Right lobe of liver (tissue), 6 donors: ENCODE results near the gene ZNF367. TPM values are rescaled to one million over a fixed set of nuclear protein-coding genes. Genes with fewer than 3 reads are reported as not detected.

Experiments
- ATAC-seq, 4 donors: fragments of 200-7000 bp; cut with Tn5 transposase; one replicate each; pipeline ENCODE4 v1.9.1; 2020; ENCODE audit warnings: mild to moderate bottlenecking in 4 of 4, moderate library complexity in 4 of 4
- DNase-seq, 3 donors: peaks; one replicate each; pipeline ENCODE4 v3.0.0-alpha.2; 2020
- H3K27ac ChIP-seq, 3 donors: fragments of 200-600 bp; one replicate each; pipeline ENCODE4 v1.8.0; 2022
- H3K27me3 ChIP-seq, 2 donors: fragments of 200-600 bp; one replicate each; pipeline ENCODE4 v1.8.0; 2022
- H3K36me3 ChIP-seq, 4 donors: fragments of 200-600 bp; sonication (generic) in 1 of 4; one replicate each; pipeline versions ENCODE4 v1.5.1 to v1.8.0; 2017 to 2022; ENCODE audit warnings: control low read depth in 1 of 4
- H3K4me1 ChIP-seq, 4 donors: fragments of 200-600 bp; sonication (generic) in 1 of 4; one replicate each; pipeline versions ENCODE4 v1.5.1 to v1.8.0; 2017 to 2022; ENCODE audit warnings: control low read depth in 1 of 4
- H3K4me3 ChIP-seq, 3 donors: fragments of 200-600 bp; one replicate each; pipeline ENCODE4 v1.8.0; 2022
- H3K9me3 ChIP-seq, 4 donors: fragments of 200-600 bp; sonication (generic) in 1 of 4; one replicate each; pipeline versions ENCODE4 v1.5.1 to v1.8.0; 2017 to 2022; ENCODE audit warnings: control low read depth in 1 of 4
- POLR2A ChIP-seq: fragments of 450-650 bp; IDR thresholded peaks from one replicate; pipeline ENCODE4 v1.6.1; 2017; ENCODE audit warnings: antibody characterized with exemption, mild to moderate bottlenecking
- WGBS: methylation state at CpG from one replicate; pipeline ENCODE4 v1.1.6; 2018; ENCODE audit warnings: low coverage, low lambda C conversion rate; ENCODE audit not compliant: insufficient coverage; ENCODE audit errors: missing lambda C conversion rate; 5-methylcytosine and 5-hydroxymethylcytosine counted together
- intact Hi-C, 2 donors: fragments of 100-400 bp; cut with DNase I; formaldehyde crosslinking; loops; one replicate each; pipeline versions ENCODE4 v1.11.2 to v1.14.1; 2022
- total RNA-seq, 6 experiments: library from RNA; depleted of rRNA in 2 of 6; stranded (reverse); fragments of >200 nt in 2 of 6; fragmentation: NEBNext Ultra II Directional in 3 of 6; extraction: Animal tissue kit (Norgen Biotek cat#: 25700) in 3 of 6; gene quantifications; one replicate each; pipeline versions ENCODE4 v1.1.0 to v1.2.4, GENCODE V29; 2016 to 2023
- TF ChIP-seq, protein P1 (sequence below), 4 donors: fragments of 200-600 bp in 3 of 4; fragments of 450-650 bp in 1 of 4; IDR thresholded peaks; one replicate each; pipeline versions ENCODE4 v1.5.1 to v1.8.0; 2016 to 2022; ENCODE audit warnings: antibody characterized with exemption in 4 of 4, mild to moderate bottlenecking in 2 of 4
- donor health status: DM: no; HTN: yes; CAD: no.
- donor health status: DM: no; HTN: no; CAD: no.
- donor health status: DM: no; HTN: no; CAD: no.
- donor health status: DM: no; HTN: yes; CAD: no.
- donor health status: DM: no; HTN: yes; CAD: no.

ZNF367 gene
- total RNA-seq, 6 experiments from 2014 or later = 0.73 to 9.2 (median 2.6) TPM

DNA sequence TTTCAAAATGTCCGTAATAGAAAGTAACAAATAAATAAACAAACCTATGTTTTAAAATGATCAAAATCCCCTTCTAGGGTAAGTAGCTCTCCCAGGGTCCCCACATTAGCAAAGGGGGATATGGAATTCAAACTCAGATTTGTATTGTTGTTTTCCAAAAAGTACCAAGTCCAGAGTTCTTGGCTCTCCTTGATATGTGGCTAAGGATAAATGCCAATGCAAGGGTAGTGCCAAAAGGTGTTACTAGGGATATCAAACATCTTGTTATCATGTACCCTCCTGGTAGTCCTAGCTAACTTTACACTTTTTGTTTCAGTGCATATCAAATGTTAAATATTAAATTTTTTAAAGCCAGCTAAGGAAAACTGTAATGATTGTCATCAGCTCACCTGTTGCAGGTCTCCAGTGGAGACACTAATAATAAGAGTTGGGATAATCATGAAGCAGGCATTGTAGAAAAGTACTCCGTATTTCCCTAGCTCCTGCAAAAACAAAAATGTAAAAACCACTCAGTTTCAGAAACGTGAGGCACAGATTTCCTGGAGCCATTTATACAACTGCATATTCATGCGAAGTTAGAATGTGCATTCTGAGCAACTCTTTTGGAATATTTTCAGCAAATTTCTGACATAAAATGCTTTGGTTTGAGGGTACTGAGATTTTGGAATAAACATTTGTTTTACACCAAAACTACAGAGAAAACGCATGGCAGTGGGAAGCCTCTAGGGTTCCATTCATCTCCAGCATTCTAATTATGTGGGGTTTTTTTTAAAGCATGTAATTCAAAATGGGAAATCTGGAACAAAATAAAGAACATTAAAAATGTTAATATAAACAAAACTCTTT lies 74.4 kb downstream of the ZNF367 start:
- no peaks in the 10 kb centered on the region for H3K27me3 ChIP-seq
- peaks cover 0 to 5% (median 0%) of the 10 kb centered on the region in 4 donors for H3K36me3 ChIP-seq
- H3K4me3 ChIP-seq = no peak overlapping the region
- no peak for DNase-seq
- ATAC-seq = peak in 1 of 4 donors; percentile 48
- intact Hi-C loops = no loop called here
- no peaks in the 10 kb centered on the region for H3K9me3 ChIP-seq
- H3K4me1 ChIP-seq = peaks cover 0 to 45% (median 12%) of the 10 kb centered on the region in 4 donors
- WGBS = 73% methylated on average over 5 of the region's 5 CpGs
- no peak for TF ChIP-seq POLR2A
- TF ChIP-seq, protein P1, sequence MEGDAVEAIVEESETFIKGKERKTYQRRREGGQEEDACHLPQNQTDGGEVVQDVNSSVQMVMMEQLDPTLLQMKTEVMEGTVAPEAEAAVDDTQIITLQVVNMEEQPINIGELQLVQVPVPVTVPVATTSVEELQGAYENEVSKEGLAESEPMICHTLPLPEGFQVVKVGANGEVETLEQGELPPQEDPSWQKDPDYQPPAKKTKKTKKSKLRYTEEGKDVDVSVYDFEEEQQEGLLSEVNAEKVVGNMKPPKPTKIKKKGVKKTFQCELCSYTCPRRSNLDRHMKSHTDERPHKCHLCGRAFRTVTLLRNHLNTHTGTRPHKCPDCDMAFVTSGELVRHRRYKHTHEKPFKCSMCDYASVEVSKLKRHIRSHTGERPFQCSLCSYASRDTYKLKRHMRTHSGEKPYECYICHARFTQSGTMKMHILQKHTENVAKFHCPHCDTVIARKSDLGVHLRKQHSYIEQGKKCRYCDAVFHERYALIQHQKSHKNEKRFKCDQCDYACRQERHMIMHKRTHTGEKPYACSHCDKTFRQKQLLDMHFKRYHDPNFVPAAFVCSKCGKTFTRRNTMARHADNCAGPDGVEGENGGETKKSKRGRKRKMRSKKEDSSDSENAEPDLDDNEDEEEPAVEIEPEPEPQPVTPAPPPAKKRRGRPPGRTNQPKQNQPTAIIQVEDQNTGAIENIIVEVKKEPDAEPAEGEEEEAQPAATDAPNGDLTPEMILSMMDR (IDR thresholded peaks at IDR 0.05) = no peak
- H3K27ac ChIP-seq = peak overlapping the region in 1 of 3 donors; percentile 44

DNA sequence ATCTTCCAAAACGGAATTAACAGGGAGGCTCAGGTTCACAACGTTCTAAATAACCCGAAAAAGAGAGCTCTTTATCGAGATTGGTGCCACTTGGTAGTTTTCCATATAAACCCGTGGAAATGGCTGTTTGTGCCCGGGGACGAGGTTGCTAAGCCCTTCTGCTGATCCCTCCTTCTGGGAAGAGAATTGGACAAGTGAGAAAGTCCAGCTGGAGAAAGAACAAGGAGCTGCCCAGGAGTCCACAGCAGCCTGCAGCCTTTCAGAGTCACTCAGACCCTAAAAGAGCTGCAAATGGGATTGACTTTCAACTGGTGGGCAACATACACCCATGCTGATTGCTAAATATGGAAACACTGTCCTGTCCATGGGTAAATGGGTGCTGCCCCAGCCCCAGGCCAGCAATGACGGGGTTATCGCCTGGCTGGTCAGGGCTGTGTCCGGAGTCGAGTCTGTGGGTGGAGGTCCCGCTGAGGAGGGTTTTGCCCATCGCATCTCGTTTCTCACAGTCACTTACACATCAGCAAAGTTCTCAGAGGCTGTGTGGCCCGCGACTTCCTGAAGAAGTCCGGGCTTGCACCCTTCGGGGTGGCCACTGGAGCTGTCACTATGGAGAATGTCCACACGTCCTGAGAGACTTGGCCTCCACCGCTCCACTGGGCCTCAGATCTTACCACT lies 75.5 kb downstream of the ZNF367 start:
- intact Hi-C loops = no loop called here
- peak in 1 of 4 donors; percentile 9 for ATAC-seq

DNA sequence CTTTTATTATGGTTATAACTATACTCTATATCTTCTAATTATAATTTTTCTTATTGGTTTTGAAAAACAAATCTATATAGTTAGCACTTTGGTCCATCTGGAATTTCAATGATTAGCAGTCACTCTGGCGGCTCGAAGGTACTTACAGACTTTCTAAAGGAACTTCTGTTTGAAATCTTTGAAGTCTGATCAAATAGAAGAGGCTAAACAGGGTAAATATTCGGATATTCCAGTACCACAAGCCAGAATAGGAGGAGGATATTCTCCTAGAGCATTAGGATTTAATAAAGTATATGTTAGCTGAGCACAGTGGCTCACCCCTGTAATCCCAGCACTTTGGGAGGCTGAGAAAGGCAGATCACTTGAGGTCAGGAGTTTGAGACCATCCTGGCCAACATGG lies 77.5 kb downstream of the ZNF367 start:
- intact Hi-C loops = no loop called here
- TF ChIP-seq POLR2A = no peak
- TF ChIP-seq, protein P1 (IDR thresholded peaks at IDR 0.05) = no peak
- Histone ChIP-seq H3K36me3 (peaks cover 0 to 5% (median 0%) of the 10 kb centered on the region in 4 donors), H3K4me3 (no peak overlapping the region), H3K27ac (peak overlapping the region; percentile 28 to 71 (median 70)), H3K27me3 (no peaks in the 10 kb centered on the region), H3K9me3 (no peaks in the 10 kb centered on the region), H3K4me1 (peaks cover 0 to 45% (median 12%) of the 10 kb centered on the region in 4 donors)
- WGBS = 86% methylated on average over 3 of the region's 3 CpGs
- DNase-seq (no peak), ATAC-seq (no peak)

More for the DNA sequence above, 75.5 kb downstream of the ZNF367 start:
- Histone ChIP-seq H3K4me1 (peaks cover 0 to 45% (median 12%) of the 10 kb centered on the region in 4 donors), H3K27me3 (no peaks in the 10 kb centered on the region), H3K36me3 (peaks cover 0 to 5% (median 0%) of the 10 kb centered on the region in 4 donors), H3K27ac (peak overlapping the region; percentile 14 to 51 (median 44)), H3K9me3 (no peaks in the 10 kb centered on the region), H3K4me3 (no peak overlapping the region)
- WGBS = 82% methylated on average over 14 of the region's 20 CpGs
- no peak for TF ChIP-seq POLR2A
- TF ChIP-seq, protein P1 (IDR thresholded peaks at IDR 0.05) = no peak
- DNase-seq = no peak

DNA sequence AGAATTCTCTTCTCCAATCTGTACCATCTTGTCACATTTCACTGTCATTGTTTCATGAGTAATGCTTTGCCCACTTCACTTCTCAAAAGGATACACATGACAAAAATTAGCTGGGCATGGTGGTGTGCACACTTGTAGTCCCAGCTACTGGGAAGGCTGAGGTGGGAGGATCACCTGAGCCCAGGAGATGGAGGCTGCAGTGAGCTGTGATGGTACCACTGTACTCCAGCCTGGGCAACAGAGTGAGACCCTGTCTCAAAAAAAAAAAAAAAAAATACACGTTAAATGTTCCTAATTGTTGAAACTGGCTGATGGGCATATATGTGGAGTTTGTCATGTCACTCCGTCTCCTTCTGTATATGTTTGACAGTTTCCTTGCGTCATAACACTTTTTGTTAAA lies 79.9 kb downstream of the ZNF367 start:
- no peak for ATAC-seq
- Histone ChIP-seq H3K27ac (no peak overlapping the region), H3K4me3 (no peak overlapping the region), H3K9me3 (no peaks in the 10 kb centered on the region), H3K4me1 (peaks cover 0 to 34% (median 9%) of the 10 kb centered on the region in 4 donors), H3K27me3 (no peaks in the 10 kb centered on the region), H3K36me3 (peaks cover 0 to 5% (median 0%) of the 10 kb centered on the region in 4 donors)
- 87% methylated on average over 3 of the region's 3 CpGs for WGBS
- no peak for DNase-seq
- no peak for TF ChIP-seq POLR2A
- TF ChIP-seq, protein P1 (IDR thresholded peaks at IDR 0.05) = no peak
- intact Hi-C loops = no loop called here

Other genes starting within 250 kb of the ZNF367 start
- gene HSD17B3, start 116.2 kb downstream of the ZNF367 start, total RNA-seq = 1 to 10 TPM in 4 of 6 experiments, not detected in 2; 1.8 to 4.4 (median 3.1) TPM
- gene SLC35D2, start 34.7 kb downstream of the ZNF367 start, total RNA-seq = 10 to 100 TPM; 28.9 to 48.1 (median 34.3) TPM
- 1 to 10 TPM; 1.4 to 6.2 (median 4.7) TPM for gene HABP4, start 31.8 kb upstream of the ZNF367 start, total RNA-seq
- gene CDC14B, start 201.5 kb upstream of the ZNF367 start, total RNA-seq = 10 to 100 TPM; 13.7 to 38.0 (median 25.7) TPM
- 10 to 100 TPM in 1 of 6 experiments, 1 to 10 TPM in 5; 2.9 to 10.7 (median 5.6) TPM for gene PRXL2C, start 236.9 kb upstream of the ZNF367 start, total RNA-seq